ACC112 (cell line): ENCODE results near the gene ROCK1.
"Not testable (repeated sequence)": the region's sequence is repeated elsewhere in the genome, so short reads cannot be mapped to it uniquely, and the experiment has no call there.

Experiments used
- H2AFZ ChIP-seq: fragments of 200-600 bp; sonication (generic); one replicate; pipeline ENCODE4 v1.6.0; 2017; ENCODE audit warnings: antibody characterized with exemption, low read length; ENCODE audit not compliant: unreplicated experiment
- H3K27ac ChIP-seq: fragments of 200-600 bp; sonication (generic); 2 replicates; pipeline ENCODE4 v1.5.1; 2014; ENCODE audit warnings: low read depth, mild to moderate bottlenecking, antibody characterized with exemption, low read length, moderate library complexity
- H3K27me3 ChIP-seq: fragments of 200-600 bp; sonication (generic); 2 replicates; pipeline ENCODE4 v1.6.1; 2014; ENCODE audit warnings: mild to moderate bottlenecking, antibody characterized with exemption, low read length, moderate library complexity, mixed read lengths; ENCODE audit not compliant: insufficient read depth
- H3K36me3 ChIP-seq: fragments of 200-600 bp; sonication (generic); 2 replicates; pipeline ENCODE4 v1.6.1; 2016; ENCODE audit warnings: mild to moderate bottlenecking, antibody characterized with exemption, low read length, moderate library complexity, mixed read lengths; ENCODE audit not compliant: insufficient read depth
- H3K4me1 ChIP-seq: fragments of 200-600 bp; sonication (generic); one replicate; pipeline ENCODE4 v1.6.1; 2016; ENCODE audit warnings: low read length, mixed read lengths; ENCODE audit not compliant: insufficient read depth, unreplicated experiment, control insufficient read depth
- H3K4me3 ChIP-seq: fragments of 200-600 bp; sonication (generic); 2 replicates; pipeline ENCODE4 v1.5.1; 2014; ENCODE audit warnings: mild to moderate bottlenecking, low read depth, low read length
- H3K79me2 ChIP-seq: fragments of 200-600 bp; sonication (generic); one replicate; pipeline ENCODE4 v1.6.0; 2016; ENCODE audit warnings: low read length; ENCODE audit not compliant: control insufficient read depth, unreplicated experiment, insufficient read depth

Gene ROCK1

GRCh38 chr18:21111346-21112139 is at the start of gene ROCK1:
Gene ROCK1, minus strand, starts transcription at chr18:21111813. Its CDS starts 903 bp downstream, at chr18:21110910.
- Histone ChIP-seq H3K27ac (peak within 1 kb of the TSS; percentile 88), H3K79me2 (peaks cover 50% of the 10 kb centered on the region), H3K4me1 (peaks cover 32% of the 10 kb centered on the region), H3K4me3 (peak within 1 kb of the TSS; percentile 93), H3K27me3 (no peaks in the 10 kb centered on the region), H3K36me3 (no peaks in the 10 kb centered on the region), H2AFZ (peak within 1 kb of the TSS; percentile 95)

DNA sequence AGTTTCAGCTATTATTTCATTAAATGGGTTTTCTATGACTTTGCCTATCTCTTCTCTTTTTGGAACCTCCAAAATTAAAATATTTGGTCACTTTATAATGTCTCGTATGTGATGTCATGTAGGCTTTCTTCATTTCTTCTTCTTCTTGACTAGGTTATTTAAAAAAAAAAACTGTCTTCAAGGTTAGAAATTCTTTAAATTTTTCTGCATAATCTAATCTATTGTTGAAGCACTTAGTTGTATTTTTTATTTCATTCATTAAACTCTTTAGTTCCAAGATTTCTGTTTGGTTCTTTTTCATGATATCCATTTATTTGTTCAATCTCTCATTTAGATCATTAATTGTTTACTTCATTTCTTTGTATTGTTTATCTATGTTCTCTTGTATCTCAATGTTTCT is 43.8 kb upstream of the ROCK1 start:
- no peaks in the 10 kb centered on the region for H3K36me3 ChIP-seq
- no peaks in the 10 kb centered on the region for H3K79me2 ChIP-seq
- H3K4me1 ChIP-seq, result no peaks in the 10 kb centered on the region
- H3K27ac ChIP-seq, result no peak overlapping the region
- H3K4me3 ChIP-seq, result no peak overlapping the region
- H2AFZ ChIP-seq, result no peak overlapping the region
- no peaks in the 10 kb centered on the region for H3K27me3 ChIP-seq

DNA sequence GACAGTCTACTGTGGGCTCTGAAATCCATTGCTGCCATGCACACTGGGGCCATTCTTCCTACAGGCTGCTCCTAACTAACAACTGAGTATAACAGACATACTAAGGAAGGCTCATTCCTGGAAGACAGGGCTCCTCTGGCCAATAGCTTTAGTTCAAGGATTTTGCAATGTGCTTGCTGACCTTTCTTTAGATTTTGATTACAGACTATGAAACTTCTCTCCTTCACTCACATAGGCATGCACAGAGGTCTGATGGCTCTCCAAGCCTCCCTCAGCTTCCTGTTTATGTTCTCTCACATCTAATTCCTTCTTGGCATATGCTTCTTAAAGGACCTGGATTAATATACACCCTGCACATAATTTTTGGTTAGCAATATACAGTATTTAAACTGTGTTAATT is 34.4 kb upstream of the ROCK1 start:
- H2AFZ ChIP-seq, result no peak overlapping the region
- H3K36me3 ChIP-seq, result no peaks in the 10 kb centered on the region
- H3K4me3 ChIP-seq, result no peak overlapping the region
- no peaks in the 10 kb centered on the region for H3K27me3 ChIP-seq
- H3K27ac ChIP-seq, result no peak overlapping the region
- no peaks in the 10 kb centered on the region for H3K4me1 ChIP-seq
- no peaks in the 10 kb centered on the region for H3K79me2 ChIP-seq

DNA sequence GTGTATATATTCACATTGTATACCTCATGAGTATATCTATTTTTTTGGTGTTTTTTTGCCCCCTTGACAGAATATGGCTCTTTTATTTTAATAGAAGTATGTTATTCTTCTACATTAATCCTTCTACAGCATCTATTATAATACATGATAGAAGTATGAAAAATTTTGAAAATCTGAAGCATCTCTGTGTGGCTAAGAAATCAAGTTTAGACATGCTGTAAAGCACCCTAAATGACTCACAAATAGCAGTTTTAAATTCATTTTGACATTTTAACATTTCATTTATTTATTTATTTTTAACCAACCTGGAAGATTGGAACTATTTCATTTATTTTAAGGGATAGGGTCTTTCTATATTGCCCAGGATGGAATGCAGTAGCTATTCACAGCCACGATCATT is 33.8 kb upstream of the ROCK1 start:
- Histone ChIP-seq H3K4me1 (no peaks in the 10 kb centered on the region), H3K36me3 (no peaks in the 10 kb centered on the region), H3K27me3 (no peaks in the 10 kb centered on the region)

DNA sequence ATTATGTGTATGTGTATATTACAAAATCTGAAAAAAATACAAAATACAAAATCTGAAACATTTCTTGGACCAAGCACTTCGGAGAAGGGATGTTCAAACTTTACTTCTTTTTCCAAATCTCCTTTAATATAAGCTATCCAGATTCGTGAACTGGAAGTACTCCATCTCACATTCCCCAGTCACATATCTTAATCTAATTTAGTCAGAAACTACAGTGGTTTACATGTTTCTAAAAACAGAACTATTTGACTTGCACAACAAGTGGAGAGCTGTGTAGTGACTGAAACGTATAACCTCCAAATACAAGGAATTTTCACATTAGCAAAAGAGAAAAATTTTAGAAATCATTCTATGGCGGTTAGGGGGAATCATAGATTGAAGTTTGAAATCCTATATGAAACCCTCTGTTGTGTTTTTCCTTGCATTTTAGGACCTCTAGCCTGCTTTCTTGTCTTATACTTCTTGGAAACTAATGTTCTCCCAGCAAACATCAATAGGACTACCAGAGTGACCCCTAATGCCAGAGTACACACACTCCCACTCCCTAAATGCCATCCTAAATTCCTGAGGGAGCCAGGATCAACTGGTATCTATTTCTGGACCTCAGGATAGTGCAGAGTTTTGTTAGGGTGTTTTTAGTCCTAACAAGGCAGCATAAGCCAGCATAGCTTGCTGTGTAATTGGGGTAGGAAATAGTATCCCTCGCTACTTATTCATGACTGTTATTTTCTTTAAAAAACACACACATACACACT is 30.2 kb upstream of the ROCK1 start:
- Histone ChIP-seq H3K27me3 (no peaks in the 10 kb centered on the region), H3K79me2 (no peaks in the 10 kb centered on the region), H3K4me3 (no peak overlapping the region), H2AFZ (peak overlapping the region; percentile 78), H3K36me3 (no peaks in the 10 kb centered on the region), H3K4me1 (no peaks in the 10 kb centered on the region), H3K27ac (no peak overlapping the region)

More for the DNA sequence above, 33.8 kb upstream of the ROCK1 start:
- H3K4me3 ChIP-seq, result no peak overlapping the region
- H2AFZ ChIP-seq, result no peak overlapping the region
- no peaks in the 10 kb centered on the region for H3K79me2 ChIP-seq
- no peak overlapping the region for H3K27ac ChIP-seq

DNA sequence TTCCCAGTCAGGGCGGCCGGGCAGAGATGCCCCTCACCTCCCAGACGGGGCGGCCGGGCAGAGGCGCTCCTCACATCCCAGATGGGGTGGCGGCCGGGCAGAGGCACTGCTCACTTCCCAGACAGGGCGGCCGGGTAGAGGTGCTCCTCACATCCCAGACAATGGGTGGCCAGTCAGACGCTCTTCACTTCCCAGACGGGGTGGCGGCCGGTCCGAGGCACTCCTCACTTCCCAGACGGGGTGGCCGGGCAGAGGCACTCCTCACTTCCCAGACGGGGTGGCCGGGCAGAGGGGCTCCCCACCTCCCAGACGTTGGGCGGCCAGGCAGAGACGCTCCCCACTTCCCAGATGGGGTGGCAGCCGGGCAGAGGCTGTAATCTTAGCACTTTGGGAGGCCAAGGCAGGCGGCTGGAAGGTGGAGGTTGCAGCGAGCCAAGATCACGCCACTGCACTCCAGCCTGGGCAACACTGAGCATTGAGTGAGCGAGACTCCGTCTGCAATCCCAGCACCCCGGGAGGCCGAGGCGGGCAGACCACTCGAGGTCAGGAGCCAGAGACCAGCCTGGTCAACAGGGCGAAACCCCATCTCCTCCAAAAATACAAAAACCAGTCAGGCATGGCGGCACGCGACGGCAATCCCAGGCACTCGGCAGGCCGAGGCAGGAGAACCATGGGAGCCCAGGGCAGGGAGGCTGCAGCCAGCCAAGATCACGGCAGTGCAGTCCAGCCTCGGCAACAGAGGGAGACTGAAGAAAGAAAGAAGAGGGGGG is 26.3 kb upstream of the ROCK1 start:
- not testable (repeated sequence) for H3K79me2 ChIP-seq, H3K4me1 ChIP-seq, H2AFZ ChIP-seq, H3K4me3 ChIP-seq, H3K27ac ChIP-seq, H3K27me3 ChIP-seq, H3K36me3 ChIP-seq

GRCh38 chr18:21134895-21135294 is 23.3 kb upstream of the ROCK1 start:
- H3K4me1 ChIP-seq, result no peaks in the 10 kb centered on the region
- H3K36me3 ChIP-seq, result no peaks in the 10 kb centered on the region
- H3K4me3 ChIP-seq, result no peak overlapping the region
- no peaks in the 10 kb centered on the region for H3K27me3 ChIP-seq
- no peaks in the 10 kb centered on the region for H3K79me2 ChIP-seq
- no peak overlapping the region for H3K27ac ChIP-seq
- peak overlapping the region; percentile 63 for H2AFZ ChIP-seq

DNA sequence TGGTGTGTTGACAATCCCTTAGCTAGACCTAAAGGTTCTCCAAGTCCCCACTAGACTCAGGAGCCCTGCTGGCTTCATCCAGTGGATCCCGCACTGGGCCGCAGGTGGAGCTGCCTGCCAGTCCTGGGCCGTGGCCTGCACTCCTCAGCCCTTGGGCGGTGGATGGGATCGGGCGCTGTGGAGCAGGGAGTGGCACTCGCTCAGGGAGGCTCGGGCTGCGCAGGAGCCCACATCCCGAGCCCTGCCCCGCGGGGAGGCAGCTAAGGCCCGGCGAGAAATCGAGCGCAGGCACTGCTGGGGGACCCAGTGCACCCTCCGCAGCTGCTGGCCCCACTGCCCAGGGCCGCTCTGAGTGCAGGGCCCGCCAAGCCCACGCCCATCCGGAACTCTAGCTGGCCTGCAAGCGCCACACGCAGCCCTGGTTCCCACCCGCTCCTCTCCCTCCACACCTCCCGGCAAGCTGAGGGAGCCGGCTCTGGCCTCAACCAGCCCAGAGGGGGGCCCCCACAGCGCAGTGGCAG is 20.8 kb upstream of the ROCK1 start:
- H3K79me2 ChIP-seq, result no peaks in the 10 kb centered on the region
- no peak overlapping the region for H2AFZ ChIP-seq
- H3K4me3 ChIP-seq, result no peak overlapping the region
- no peaks in the 10 kb centered on the region for H3K36me3 ChIP-seq
- H3K27ac ChIP-seq, result no peak overlapping the region
- no peaks in the 10 kb centered on the region for H3K27me3 ChIP-seq
- no peaks in the 10 kb centered on the region for H3K4me1 ChIP-seq

- no peak overlapping the region for H3K4me3 ChIP-seq
- H3K27ac ChIP-seq, result no peak overlapping the region
- H3K27me3 ChIP-seq, result no peaks in the 10 kb centered on the region
- H3K36me3 ChIP-seq, result no peaks in the 10 kb centered on the region
- no peak overlapping the region for H2AFZ ChIP-seq
- no peaks in the 10 kb centered on the region for H3K79me2 ChIP-seq
- no peaks in the 10 kb centered on the region for H3K4me1 ChIP-seq
These were observed 20.1 kb upstream of the ROCK1 start for GRCh38 chr18:21131698-21132227.

DNA sequence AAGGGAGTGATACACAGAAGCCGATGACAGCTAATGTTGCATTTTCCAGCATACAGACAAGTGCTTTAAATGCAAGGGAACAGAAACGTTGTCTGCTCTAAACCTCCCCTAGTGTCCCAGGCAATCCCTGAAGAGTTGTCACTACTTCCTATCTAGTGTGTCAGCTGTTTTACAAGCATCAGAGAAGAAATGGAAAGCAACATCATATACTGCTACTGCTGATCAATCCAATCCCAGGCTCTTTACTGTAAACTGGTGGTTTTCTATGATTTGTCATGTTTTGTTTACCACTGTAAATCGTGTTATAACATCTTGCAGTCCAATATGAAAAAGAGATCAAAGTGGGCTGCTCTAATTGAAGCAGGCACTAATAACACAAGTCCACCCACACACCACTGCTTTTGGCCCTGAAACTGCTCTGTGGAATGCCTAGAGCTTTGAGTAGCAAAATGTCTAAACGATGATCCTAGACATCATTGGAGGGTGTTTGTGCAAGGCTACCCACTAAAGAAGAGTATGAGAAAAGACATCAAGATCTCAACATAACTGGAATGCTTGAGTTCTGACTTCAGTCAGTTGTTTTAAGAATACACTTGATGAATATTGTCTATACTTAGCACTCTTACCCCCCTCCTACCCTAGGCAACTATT is 18.1 kb upstream of the ROCK1 start:
- Histone ChIP-seq H3K4me1 (no peaks in the 10 kb centered on the region), H3K27ac (no peak overlapping the region), H3K36me3 (no peaks in the 10 kb centered on the region), H2AFZ (no peak overlapping the region), H3K27me3 (no peaks in the 10 kb centered on the region), H3K79me2 (no peaks in the 10 kb centered on the region), H3K4me3 (no peak overlapping the region)
